NCI-H128 (cell line): ENCODE measurements around the gene SLC37A4.
"Not testable (repeated sequence)": the region's sequence is repeated elsewhere in the genome, so short reads cannot be mapped to it uniquely, and the experiment has no call there.

Experiments
- DNase-seq: peaks from one replicate; lab custom pipeline; 2025; ENCODE audit not compliant: unreplicated experiment; lab: John Stamatoyannopoulos, UW

The SLC37A4 gene

GRCh38 chr11:119030329-119031047 is at the start of gene SLC37A4:
SLC37A4 (minus strand) TSS chr11:119030877.
- peak; percentile 95 for DNase-seq

- no peak for DNase-seq
These were observed 48.2 kb upstream of the SLC37A4 start for GRCh38 chr11:119078675-119079420.

- no peak for DNase-seq
These were observed 47.2 kb upstream of the SLC37A4 start for GRCh38 chr11:119077839-119078238.

DNA sequence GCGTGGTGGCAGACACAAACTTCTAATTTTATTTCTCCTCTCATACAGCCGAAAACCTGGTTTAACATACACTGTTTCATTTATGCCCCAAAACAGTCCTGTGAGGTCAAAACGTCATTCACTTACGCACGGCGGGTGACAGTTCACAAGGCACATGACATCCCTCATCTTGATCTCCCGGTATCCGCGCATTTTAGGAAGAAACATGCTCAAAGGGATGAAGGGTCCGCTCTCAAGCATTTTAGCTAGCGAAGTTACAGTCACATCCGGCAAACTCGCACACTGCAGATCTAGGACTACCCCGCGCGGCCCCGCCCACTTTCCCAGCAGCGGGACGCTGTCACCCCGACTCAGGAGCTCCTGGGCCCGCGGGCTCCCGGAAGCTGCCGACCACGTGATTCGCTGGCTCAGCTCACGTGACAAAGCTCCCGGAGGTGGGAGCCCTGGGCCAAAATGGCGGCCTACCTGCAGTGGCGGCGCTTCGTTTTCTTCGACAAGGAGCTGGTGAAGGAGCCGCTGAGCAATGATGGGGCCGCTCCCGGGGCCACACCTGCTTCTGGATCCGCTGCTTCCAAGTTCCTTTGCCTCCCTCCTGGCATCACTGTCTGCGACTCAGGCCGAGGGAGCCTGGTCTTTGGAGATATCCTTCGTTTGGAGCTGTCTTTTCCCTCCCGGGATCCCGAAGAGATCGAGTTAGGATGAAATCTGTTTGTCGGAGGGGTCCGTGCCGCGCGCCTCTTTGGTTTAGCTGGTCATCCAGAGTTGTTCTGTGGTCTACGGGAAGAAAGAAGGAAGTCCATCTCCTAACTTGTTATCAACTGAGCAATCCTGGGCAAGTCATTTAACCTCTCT is 36.9 kb upstream of the SLC37A4 start, which contains the start of gene VPS11:
TSS of gene VPS11 (plus strand) at position 448 of the 852 bp plus-strand sequence. CDS start at position 454, 6 bp downstream.
- peak; percentile 88 for DNase-seq

DNA sequence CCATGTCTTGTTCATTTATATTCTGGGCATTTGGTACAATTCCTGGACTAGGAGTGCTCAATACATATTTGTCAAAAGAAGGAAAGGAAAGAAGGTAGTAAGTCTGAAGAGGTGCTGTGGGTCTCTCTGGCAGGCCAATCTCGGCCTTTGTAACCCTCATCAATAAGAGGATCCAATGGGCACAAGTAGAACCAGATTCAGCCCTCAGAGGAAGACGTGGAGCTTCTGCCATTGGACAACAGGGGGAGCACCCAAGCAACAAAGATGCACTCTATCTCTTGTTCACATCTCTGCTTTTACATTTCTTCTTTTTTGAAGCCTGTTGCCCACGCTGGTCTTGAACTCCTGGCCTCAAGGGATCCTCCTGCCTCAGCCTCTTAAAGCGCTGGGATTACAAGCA is 34.7 kb upstream of the SLC37A4 start:
- no peak for DNase-seq

GRCh38 chr11:119062779-119063178 is 32.1 kb upstream of the SLC37A4 start:
- DNase-seq = no peak

- DNase-seq = no peak
These were observed 30.6 kb upstream of the SLC37A4 start for GRCh38 chr11:119061256-119061655.

DNA sequence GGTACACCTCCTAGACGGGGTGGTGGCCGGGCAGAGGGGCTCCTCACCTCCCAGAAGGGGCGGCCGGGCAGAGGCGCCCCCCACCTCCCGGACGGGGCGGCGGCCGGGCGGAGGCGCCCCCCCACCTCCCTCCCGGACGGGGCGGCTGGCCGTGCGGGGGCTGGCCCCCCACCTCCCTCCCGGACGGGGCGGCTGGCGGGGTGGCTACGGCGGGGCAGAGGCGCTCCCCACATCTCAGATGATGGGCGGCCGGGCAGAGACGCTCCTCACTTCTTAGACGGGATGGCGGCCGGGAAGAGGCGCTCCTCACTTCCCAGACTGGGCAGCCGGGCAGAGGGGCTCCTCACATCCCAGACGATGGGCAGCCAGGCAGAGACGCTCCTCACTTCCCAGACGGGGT is 28.5 kb upstream of the SLC37A4 start:
- DNase-seq = not testable (repeated sequence)

DNA sequence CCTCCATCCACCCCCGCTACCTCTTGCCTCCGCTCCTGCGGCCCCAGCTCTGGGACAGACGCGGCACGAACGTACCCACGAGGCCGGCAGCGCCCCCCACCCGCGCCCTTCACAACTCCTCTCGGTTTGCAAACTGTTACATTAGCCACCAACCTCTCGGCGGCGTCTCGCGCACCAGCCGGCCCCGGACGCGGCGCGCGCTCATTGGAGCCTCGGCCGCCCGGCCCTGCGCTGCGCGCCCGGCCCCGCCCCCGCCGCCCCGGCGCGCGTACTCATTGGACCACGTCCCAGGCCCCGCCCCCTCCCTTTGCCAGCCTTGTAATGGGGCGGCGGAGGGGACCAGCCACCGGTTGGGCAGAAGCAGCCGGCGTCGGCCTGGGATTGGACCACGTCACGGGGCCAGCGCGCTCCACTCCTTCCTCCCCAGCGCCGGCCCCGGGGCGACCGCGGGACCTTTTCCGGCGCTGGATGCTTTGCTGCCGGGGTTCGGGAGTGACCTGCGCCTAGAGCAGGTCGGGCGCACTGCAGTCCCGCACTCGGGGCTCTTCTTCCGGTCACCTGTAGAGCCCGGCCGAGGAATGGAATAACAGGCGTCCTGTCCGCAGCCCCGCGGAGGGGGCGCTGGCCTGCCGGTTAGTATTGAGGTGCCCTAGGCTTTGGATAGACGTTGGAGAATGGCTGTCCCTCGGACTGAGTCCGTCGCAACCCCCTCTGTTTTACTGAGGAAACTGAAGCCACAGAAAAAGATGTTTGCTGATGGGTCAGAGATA is 26.5 kb upstream of the SLC37A4 start, which contains the start of gene HYOU1:
TSS of gene HYOU1 (minus strand) at position 206 of the 770 bp plus-strand sequence. CDS start 1,045 bp downstream, outside the sequence.
- DNase-seq = peak; percentile 70

DNA sequence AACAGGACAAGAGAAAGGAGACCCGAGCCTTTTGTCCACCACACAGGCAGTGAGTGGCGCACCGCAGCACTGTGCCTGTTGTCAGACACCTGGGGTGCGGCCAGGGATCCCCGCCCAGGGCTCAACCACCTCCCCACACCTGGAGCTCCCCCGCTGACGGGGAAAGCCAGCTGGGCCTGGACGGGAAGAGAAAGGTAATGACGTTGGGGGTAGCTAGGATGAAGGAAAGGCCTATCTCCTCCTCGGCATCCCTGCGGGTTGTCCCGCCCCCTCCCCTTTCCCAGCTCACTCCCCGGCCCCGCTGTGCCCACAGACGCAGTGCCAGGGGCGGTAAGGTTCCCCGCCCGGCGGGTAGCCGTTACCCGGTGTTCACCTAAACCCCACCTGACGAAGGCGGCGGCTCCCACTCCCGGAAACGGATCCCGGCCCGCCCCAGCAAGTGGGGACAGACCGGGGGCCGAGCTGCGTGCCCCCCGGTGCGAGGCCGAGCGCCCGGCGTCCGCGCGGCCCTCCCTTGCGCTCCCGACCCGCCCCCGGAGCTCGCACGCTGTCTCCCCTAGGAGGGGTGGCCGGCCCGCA is 25.8 kb upstream of the SLC37A4 start:
- peak; percentile 2 for DNase-seq

- DNase-seq = no peak
These were observed 25.2 kb upstream of the SLC37A4 start for GRCh38 chr11:119055901-119056300.

GRCh38 chr11:119054418-119054817 is 23.7 kb upstream of the SLC37A4 start:
- no peak for DNase-seq

DNA sequence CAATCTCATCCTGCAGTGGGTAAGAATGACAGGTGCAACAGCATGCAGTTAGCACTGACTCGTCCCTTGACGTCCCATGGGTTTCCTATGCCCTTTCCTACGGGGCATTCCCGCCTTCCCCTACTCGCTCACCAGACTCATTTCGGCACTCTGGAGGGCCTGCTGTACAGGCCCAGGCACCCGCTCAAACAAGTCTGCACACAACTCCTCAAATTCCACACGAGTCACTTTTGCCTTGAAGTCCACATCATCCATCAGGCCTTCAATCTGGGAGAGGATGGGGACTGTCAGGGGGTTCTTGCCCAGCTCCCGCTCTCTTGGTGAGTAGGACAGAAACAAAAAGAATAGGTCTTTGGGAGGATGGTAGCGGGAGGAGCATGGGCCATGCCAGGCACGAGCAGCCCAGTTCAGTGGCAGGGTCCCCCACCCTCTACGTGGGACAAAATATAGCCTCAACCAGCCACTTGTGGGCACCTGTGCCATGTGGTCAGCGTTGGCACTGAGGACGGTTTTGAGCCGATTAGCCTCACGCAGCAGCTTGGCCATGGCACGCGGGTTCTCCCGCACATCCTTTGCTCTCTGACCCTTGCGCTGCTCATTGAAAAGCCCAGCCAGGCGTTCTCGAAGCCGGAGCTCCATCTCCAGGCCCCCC is 21.6 kb upstream of the SLC37A4 start:
- DNase-seq = no peak

DNA sequence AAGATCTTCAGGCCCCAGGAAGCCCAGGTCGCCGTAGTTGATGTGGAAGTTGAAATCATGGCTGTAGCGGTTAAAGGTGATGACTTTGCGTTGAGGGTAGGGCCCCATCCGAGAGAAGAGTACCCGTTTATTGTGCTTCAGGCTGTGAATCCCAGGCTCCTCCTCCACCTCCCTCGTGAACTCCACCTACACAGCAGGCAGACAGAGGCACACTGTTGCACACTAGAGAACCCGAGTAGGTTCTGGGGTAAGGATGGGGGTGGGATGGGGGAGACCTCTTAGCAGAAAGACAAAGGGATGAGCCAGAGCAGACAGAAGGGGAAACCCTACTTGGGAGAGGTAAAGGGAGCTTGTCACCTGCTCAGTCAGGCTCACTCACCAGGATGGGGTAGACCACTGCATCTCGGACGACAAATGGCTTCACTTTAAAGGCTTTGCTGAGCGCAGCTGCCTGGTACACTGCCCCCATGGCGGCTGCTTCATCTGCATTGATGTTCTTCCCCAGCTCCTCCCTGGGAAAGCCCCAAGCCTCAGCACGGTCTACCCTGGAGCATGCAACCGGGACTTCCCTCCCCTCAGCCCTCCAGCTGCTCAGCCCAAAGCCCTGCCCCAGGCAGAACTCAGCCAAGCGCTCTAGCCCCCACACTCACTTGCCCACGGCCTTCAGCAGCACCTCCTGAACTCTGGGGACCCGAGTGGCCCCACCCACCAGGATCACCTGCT is 20.9 kb upstream of the SLC37A4 start:
- no peak for DNase-seq

- DNase-seq = no peak
These were observed 18.4 kb upstream of the SLC37A4 start for GRCh38 chr11:119049081-119049480.

- DNase-seq = no peak
These were observed 18.0 kb upstream of the SLC37A4 start for GRCh38 chr11:119048644-119049043.

DNA sequence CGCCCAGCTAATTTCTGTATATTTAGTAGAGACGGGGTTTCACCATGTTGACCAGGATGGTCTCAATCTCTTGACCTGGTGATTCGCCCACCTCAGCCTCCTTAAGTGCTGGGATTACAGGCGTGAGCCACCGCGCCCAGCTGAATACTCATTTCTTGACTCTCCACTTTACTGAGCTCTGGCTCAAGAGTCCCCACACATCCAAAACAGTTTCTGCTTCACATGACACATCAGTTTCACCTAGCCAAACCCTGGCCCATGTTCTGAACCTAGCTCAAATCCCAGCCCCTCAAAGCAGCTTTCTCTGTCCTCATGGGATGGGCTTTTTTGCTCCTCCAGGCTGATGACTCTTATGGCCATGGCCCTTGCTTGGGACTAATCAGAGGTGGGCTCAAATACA is 16.5 kb upstream of the SLC37A4 start:
- DNase-seq = no peak

DNA sequence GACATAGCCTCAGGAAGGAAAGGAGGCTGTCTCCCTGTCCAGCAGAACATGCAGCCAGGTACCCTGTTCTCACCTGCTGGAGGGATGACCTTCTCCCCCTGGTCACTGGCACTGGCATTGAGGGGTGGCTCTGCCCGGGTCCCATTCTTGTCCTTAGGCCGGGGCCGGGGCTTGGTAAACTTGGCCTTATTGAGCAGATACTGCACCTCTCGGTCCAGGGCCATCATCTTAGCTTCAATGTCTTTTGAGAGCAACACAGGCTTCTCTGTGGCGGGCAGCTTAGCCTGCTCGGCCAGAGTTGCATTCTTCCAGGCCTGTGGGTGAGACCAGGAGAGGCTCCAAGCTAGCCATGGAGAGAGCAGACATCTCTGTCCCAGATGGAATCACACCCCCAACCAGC is 15.8 kb upstream of the SLC37A4 start:
- no peak for DNase-seq

DNA sequence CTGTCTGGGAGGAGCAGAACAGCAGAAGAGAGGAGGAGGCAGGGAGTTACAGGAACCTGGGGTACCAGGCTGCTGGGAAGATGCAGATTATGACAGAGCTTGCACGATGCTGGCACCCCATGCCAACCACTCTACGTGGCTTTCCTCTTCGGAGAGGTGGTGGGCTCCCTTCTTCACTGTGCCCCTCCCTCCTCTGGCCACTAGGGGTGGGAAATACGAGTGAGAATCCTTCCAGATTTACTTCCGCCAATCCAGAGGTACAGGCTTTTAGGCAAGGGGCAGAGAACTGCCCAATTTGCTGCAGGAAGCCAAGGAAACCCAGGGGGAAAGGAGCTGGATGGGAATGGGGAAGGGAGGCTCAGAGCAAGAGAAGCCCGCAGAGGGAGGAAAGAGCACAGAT is 14.0 kb upstream of the SLC37A4 start:
- no peak for DNase-seq
